ENCODE results near the gene ZAR1.

ZAR1 gene

GRCh38 chr4:48490680-48491513 is 845 bp downstream of the ZAR1 start:
- DNase-seq: no peak

GRCh38 chr4:48491514-48492176 is 1.6 kb downstream of the ZAR1 start:
- no peak for DNase-seq

GRCh38 chr4:48493452-48494100 is 3.5 kb downstream of the ZAR1 start:
- DNase-seq: no peak

GRCh38 chr4:48495941-48496340 is 5.9 kb downstream of the ZAR1 start:
- no peak for DNase-seq

- no peak for DNase-seq
These were observed 8.8 kb downstream of the ZAR1 start for GRCh38 chr4:48498895-48499294.

GRCh38 chr4:48499551-48500066 is 9.6 kb downstream of the ZAR1 start:
- DNase-seq: no peak

- DNase-seq: no peak
These were observed 13.4 kb downstream of the ZAR1 start for GRCh38 chr4:48503233-48504025.

GRCh38 chr4:48504026-48504330 is 13.9 kb downstream of the ZAR1 start:
- DNase-seq: no peak

GRCh38 chr4:48504352-48504751 is 14.3 kb downstream of the ZAR1 start:
- no peak for DNase-seq

GRCh38 chr4:48506716-48507115 is 16.7 kb downstream of the ZAR1 start:
- DNase-seq: no peak

- no peak for DNase-seq
These were observed 19.5 kb downstream of the ZAR1 start for GRCh38 chr4:48509543-48509942.

- DNase-seq: no peak
These were observed 28.1 kb downstream of the ZAR1 start for GRCh38 chr4:48518143-48518542.

GRCh38 chr4:48526406-48526805 is 36.4 kb downstream of the ZAR1 start:
- DNase-seq: no peak

- DNase-seq: no peak
These were observed 48.3 kb downstream of the ZAR1 start for GRCh38 chr4:48538358-48538757.

- DNase-seq: no peak
These were observed 49.5 kb downstream of the ZAR1 start for GRCh38 chr4:48539597-48539996.

GRCh38 chr4:48542888-48543287 is 52.8 kb downstream of the ZAR1 start:
- no peak for DNase-seq

- no peak for DNase-seq
These were observed 53.7 kb downstream of the ZAR1 start for GRCh38 chr4:48543796-48544195.

All from stimulated activated CD4-positive, alpha-beta T cell treated with anti-CD3 and anti-CD28 coated beads, Interleukin-4, amount 100 ng/mL, for 1 hour (primary cell).